Measurements from ENCODE around the gene TRIM69. TPM values are rescaled to one million over a fixed set of nuclear protein-coding genes. Genes with fewer than 3 reads are reported as not detected.
"Not testable (repeated sequence)": the region's sequence is repeated elsewhere in the genome, so short reads cannot be mapped to it uniquely, and the experiment has no call there.

Gene TRIM69
- polyA plus RNA-seq, 1 donor, result 14.1 TPM

GRCh38 chr15:44715797-44716334, 20.5 kb upstream of the TRIM69 start:
- DNase-seq, result no peak
- no peaks in the 10 kb centered on the region for H3K27me3 ChIP-seq (ENCODE audit: control insufficient read depth, insufficient read depth, low read length)
- H3K27ac ChIP-seq (ENCODE audit: low read length), result no peak overlapping the region
- H3K4me3 ChIP-seq (ENCODE audit: low read length), result no peak overlapping the region
- peaks cover 4% of the 10 kb centered on the region for H3K4me1 ChIP-seq (ENCODE audit: control insufficient read depth, insufficient read depth, low read length)
- peaks cover 7% of the 10 kb centered on the region for H3K9me3 ChIP-seq (ENCODE audit: control insufficient read depth, low read depth, low read length)
- no CpG with 5 or more reads among the region's 2 CpGs for WGBS (ENCODE audit: insufficient coverage, low lambda C conversion rate)
- peaks cover 42% of the 10 kb centered on the region for H3K36me3 ChIP-seq (ENCODE audit: control insufficient read depth, insufficient read depth, low read length)

DNA sequence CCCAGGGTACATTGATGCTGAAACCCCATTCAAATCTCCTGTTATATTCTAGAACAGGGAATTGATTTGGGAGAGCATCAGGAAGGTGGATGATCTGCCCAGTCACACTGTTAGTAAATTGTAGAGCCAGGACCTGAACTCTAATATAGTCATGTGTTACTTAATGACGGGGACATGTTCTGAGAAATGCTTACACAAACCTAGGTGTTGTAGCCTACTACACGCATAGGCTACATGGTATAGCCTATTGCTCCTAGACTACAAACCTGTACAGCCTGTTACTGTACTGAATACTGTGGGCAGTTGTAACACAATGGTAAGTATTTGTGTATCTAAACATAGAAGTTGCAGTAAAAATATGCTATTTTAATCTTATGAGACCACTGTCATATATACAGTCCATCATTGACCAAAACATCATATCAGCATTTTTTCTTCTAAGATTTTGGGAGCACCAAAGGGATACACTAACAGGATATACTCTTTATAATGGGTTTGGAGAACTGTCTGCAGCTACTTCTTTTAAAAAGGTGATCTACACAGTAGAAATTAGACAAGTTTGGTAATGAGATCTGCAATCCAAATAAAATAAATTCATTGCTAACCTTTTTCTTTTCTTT, 19.2 kb upstream of the TRIM69 start:
- H3K27me3 ChIP-seq (ENCODE audit: control insufficient read depth, insufficient read depth, low read length), result no peaks in the 10 kb centered on the region
- H3K9me3 ChIP-seq (ENCODE audit: control insufficient read depth, low read depth, low read length), result peaks cover 7% of the 10 kb centered on the region
- H3K27ac ChIP-seq (ENCODE audit: low read length), result no peak overlapping the region
- peaks cover 4% of the 10 kb centered on the region for H3K4me1 ChIP-seq (ENCODE audit: control insufficient read depth, insufficient read depth, low read length)
- no peak overlapping the region for H3K4me3 ChIP-seq (ENCODE audit: low read length)
- H3K36me3 ChIP-seq (ENCODE audit: control insufficient read depth, insufficient read depth, low read length), result peaks cover 42% of the 10 kb centered on the region
- DNase-seq, result no peak
- WGBS (ENCODE audit: insufficient coverage, low lambda C conversion rate), result no CpG with 5 or more reads among the region's 2 CpGs

DNA sequence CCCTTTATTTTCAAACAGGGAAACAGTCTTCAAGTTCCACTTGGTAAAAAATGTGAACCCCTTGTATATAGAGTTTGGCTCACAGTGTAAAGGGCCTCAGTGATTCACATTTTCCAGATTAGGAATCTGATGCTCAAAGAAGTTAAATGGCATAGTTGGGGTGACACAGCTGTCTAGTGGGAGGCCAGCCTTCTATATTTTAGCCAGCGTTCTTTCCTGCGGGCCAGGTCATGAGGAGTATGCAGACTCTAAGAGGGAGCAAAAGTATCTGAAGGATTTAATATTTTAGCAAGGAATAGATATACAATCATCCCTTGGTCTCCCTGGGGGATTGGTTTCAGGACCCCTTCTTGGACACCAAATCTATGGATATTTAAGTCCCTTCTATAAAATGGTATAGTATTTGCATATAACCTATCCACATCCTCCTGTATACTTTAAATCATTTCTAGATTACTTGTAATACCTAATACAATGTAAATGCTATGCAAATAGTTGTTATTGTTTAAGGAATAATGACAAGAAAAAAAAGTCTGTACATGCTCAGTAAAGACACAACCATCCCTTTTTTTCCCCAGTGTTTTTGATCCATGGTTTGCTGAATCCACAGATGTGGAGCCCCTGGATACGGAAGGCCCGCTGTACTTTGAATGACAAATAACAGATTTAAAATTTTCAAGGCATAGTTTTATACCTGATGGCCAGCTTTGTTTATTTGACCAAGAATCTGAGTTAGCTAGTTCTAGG, 18.0 kb upstream of the TRIM69 start:
- Histone ChIP-seq H3K9me3 (ENCODE audit: control insufficient read depth, low read depth, low read length) (peaks cover 7% of the 10 kb centered on the region), H3K27me3 (ENCODE audit: control insufficient read depth, insufficient read depth, low read length) (no peaks in the 10 kb centered on the region), H3K36me3 (ENCODE audit: control insufficient read depth, insufficient read depth, low read length) (peaks cover 42% of the 10 kb centered on the region), H3K4me1 (ENCODE audit: control insufficient read depth, insufficient read depth, low read length) (no peaks in the 10 kb centered on the region), H3K27ac (ENCODE audit: low read length) (no peak overlapping the region), H3K4me3 (ENCODE audit: low read length) (no peak overlapping the region)
- WGBS (ENCODE audit: insufficient coverage, low lambda C conversion rate), result no CpG with 5 or more reads among the region's 4 CpGs
- no peak for DNase-seq

DNA sequence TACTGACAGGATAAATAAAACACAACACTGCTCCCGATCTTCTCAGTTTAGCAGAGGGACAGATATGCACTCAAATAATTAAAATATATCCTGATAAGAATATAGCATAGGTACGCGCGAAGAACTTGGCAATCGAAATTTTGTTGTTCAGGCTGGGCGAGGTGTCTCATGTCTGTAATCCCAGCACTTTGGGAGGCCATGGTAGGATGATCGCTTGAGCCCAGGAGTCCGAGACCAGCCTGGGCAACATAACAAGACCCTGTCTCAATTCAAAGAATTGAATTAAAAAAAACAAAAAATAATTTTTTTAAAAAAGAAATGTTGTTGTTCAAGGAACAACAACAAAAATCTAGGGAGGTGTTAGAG, 17.4 kb upstream of the TRIM69 start:
- 100% methylated on average over 4 of the region's 8 CpGs for WGBS (ENCODE audit: insufficient coverage, low lambda C conversion rate)
- H3K27me3 ChIP-seq (ENCODE audit: control insufficient read depth, insufficient read depth, low read length), result no peaks in the 10 kb centered on the region
- H3K4me1 ChIP-seq (ENCODE audit: control insufficient read depth, insufficient read depth, low read length), result no peaks in the 10 kb centered on the region
- H3K4me3 ChIP-seq (ENCODE audit: low read length), result no peak overlapping the region
- peaks cover 7% of the 10 kb centered on the region for H3K9me3 ChIP-seq (ENCODE audit: control insufficient read depth, low read depth, low read length)
- peaks cover 42% of the 10 kb centered on the region for H3K36me3 ChIP-seq (ENCODE audit: control insufficient read depth, insufficient read depth, low read length)
- H3K27ac ChIP-seq (ENCODE audit: low read length), result no peak overlapping the region
- no peak for DNase-seq

- no peaks in the 10 kb centered on the region for H3K27me3 ChIP-seq (ENCODE audit: control insufficient read depth, insufficient read depth, low read length)
- H3K36me3 ChIP-seq (ENCODE audit: control insufficient read depth, insufficient read depth, low read length), result peaks cover 42% of the 10 kb centered on the region
- no peak overlapping the region for H3K27ac ChIP-seq (ENCODE audit: low read length)
- DNase-seq, result peak in 1 of 2 donors; percentile 40
- H3K9me3 ChIP-seq (ENCODE audit: control insufficient read depth, low read depth, low read length), result peaks cover 7% of the 10 kb centered on the region
- no peak overlapping the region for H3K4me3 ChIP-seq (ENCODE audit: low read length)
- no CpG with 5 or more reads among the region's 4 CpGs for WGBS (ENCODE audit: insufficient coverage, low lambda C conversion rate)
- no peaks in the 10 kb centered on the region for H3K4me1 ChIP-seq (ENCODE audit: control insufficient read depth, insufficient read depth, low read length)
These were observed 16.9 kb upstream of the TRIM69 start for GRCh38 chr15:44719293-44719999.

DNA sequence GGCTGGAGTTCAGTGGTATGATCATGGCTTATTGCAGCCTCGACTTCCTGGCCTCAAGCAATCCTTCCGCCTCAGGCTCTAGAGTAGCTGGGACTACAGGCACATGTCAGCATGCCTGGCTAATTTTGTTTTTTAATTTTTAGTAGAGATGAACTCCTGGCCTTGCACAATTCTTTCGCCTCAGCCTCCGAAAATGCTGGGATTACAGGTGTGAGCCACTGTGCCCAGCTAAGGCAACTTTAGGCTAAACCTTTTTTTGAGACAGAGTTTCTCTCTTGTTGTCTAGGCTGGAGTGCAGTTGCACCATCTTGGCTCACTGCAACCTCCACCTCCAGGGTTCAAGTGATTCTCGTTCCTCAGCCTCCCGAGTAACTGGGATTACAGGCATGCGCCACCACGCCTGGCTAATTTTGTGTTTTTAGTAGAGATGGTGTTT, 16.3 kb upstream of the TRIM69 start:
- H3K36me3 ChIP-seq (ENCODE audit: control insufficient read depth, insufficient read depth, low read length), result peaks cover 37% of the 10 kb centered on the region
- DNase-seq; H3K4me1 ChIP-seq (ENCODE audit: control insufficient read depth, insufficient read depth, low read length): not testable (repeated sequence)

DNA sequence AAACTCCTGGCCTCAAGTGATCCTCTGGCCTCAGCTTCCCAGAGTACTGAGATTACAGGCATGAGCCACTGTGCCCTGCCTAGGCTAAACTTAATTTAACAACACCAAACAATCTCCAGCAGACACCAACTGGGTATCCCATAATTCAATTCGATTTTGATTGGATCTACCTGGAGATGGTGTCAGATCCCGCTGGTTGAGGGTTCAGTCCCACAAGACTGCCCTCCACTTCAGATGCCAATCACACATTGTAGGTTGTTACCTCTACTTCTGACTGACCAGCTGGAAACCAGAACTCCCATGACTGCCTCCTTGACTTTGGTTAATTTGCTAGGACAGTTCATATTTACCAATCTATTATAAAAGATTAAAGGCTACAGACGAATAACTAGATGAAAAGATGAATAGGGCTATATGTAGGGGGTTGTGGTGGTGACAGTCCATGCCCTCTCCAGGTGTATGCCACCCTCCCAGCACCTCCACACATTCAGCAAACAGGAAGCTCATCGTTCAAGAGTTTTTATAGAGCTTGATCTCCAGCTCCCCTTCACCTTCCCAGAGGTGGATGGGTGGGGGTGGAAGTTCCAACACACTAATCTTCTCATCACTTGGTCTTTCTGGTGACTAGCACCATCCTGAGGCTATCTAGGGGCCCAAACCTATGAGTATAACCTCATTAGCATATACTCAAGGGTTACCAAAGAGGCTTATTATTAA, 15.7 kb upstream of the TRIM69 start:
- WGBS (ENCODE audit: insufficient coverage, low lambda C conversion rate), result no CpG with 5 or more reads among the region's 4 CpGs
- Histone ChIP-seq H3K27me3 (ENCODE audit: control insufficient read depth, insufficient read depth, low read length) (no peaks in the 10 kb centered on the region), H3K4me1 (ENCODE audit: control insufficient read depth, insufficient read depth, low read length) (no peaks in the 10 kb centered on the region), H3K36me3 (ENCODE audit: control insufficient read depth, insufficient read depth, low read length) (peaks cover 31% of the 10 kb centered on the region), H3K27ac (ENCODE audit: low read length) (no peak overlapping the region), H3K4me3 (ENCODE audit: low read length) (no peak overlapping the region), H3K9me3 (ENCODE audit: control insufficient read depth, low read depth, low read length) (peaks cover 5% of the 10 kb centered on the region)
- DNase-seq, result no peak

More for the DNA sequence above, 16.3 kb upstream of the TRIM69 start:
- not testable (repeated sequence) for H3K9me3 ChIP-seq (ENCODE audit: control insufficient read depth, low read depth, low read length); H3K27me3 ChIP-seq (ENCODE audit: control insufficient read depth, insufficient read depth, low read length); H3K27ac ChIP-seq (ENCODE audit: low read length); H3K4me3 ChIP-seq (ENCODE audit: low read length)
- no CpG with 5 or more reads among the region's 8 CpGs for WGBS (ENCODE audit: insufficient coverage, low lambda C conversion rate)

GRCh38 chr15:44722011-44722410, 14.3 kb upstream of the TRIM69 start:
- WGBS (ENCODE audit: insufficient coverage, low lambda C conversion rate), result no CpG with 5 or more reads among the region's 2 CpGs
- no peak for DNase-seq
- Histone ChIP-seq H3K4me3 (ENCODE audit: low read length) (no peak overlapping the region), H3K9me3 (ENCODE audit: control insufficient read depth, low read depth, low read length) (peaks cover 5% of the 10 kb centered on the region), H3K4me1 (ENCODE audit: control insufficient read depth, insufficient read depth, low read length) (peaks cover 7% of the 10 kb centered on the region), H3K36me3 (ENCODE audit: control insufficient read depth, insufficient read depth, low read length) (peaks cover 18% of the 10 kb centered on the region), H3K27me3 (ENCODE audit: control insufficient read depth, insufficient read depth, low read length) (no peaks in the 10 kb centered on the region), H3K27ac (ENCODE audit: low read length) (no peak overlapping the region)

DNA sequence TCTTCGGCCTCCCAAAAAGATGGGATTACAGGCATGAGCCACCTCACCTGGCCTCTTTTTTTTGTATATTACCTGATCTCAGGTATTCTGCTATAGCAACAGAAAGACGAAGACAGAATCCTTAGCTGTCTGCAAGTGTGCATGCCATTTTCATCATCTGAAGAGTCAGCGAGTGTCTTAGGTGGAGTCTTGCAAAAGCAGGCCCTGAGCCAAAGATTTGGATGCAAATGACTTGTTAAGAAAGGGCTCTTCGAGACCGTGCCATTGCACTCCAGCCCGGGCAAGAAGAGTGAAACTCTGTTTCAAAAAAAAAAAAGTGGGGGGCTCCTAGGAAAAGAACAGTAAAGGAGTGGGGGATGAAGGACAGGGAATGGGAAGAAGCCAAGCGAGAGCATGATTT, 10.2 kb upstream of the TRIM69 start:
- no peaks in the 10 kb centered on the region for H3K36me3 ChIP-seq (ENCODE audit: control insufficient read depth, insufficient read depth, low read length)
- H3K9me3 ChIP-seq (ENCODE audit: control insufficient read depth, low read depth, low read length), result no peaks in the 10 kb centered on the region
- no peaks in the 10 kb centered on the region for H3K27me3 ChIP-seq (ENCODE audit: control insufficient read depth, insufficient read depth, low read length)
- H3K4me1 ChIP-seq (ENCODE audit: control insufficient read depth, insufficient read depth, low read length), result peaks cover 15% of the 10 kb centered on the region
- no peak for DNase-seq
- no peak overlapping the region for H3K4me3 ChIP-seq (ENCODE audit: low read length)
- WGBS (ENCODE audit: insufficient coverage, low lambda C conversion rate), result 47% methylated on average over 2 of the region's 7 CpGs
- H3K27ac ChIP-seq (ENCODE audit: low read length), result peak overlapping the region; percentile 100

Measured in large intestine (tissue), 3 donors.